HG03521 (cell line): ENCODE data around the gene EEF1AKMT2.
A peak's percentile ranks its signal among the peaks of the same experiment; 100 is the strongest.
"Not testable (repeated sequence)": the region's sequence is repeated elsewhere in the genome, so short reads cannot be mapped to it uniquely, and the experiment has no call there.

Experiments used
- ATAC-seq: cut with Tn5 transposase; IDR thresholded peaks from one replicate; pipeline ENCODE4 v1.9.1; 2021; ENCODE audit warnings: mild to moderate bottlenecking, moderate library complexity; ENCODE audit not compliant: unreplicated experiment

Gene EEF1AKMT2

GRCh38 chr10:124756156-124756903, 35.4 kb downstream of the EEF1AKMT2 start:
- ATAC-seq: no peak

- ATAC-seq: no peak
Measured at GRCh38 chr10:124755581-124755980, 36.1 kb downstream of the EEF1AKMT2 start.

GRCh38 chr10:124754227-124754626, 37.5 kb downstream of the EEF1AKMT2 start:
- no peak for ATAC-seq

GRCh38 chr10:124748953-124749645, 42.6 kb downstream of the EEF1AKMT2 start:
- no peak for ATAC-seq

- ATAC-seq: no peak
Measured at GRCh38 chr10:124748166-124748565, 43.5 kb downstream of the EEF1AKMT2 start.

GRCh38 chr10:124747745-124748144, 43.9 kb downstream of the EEF1AKMT2 start:
- no peak for ATAC-seq

- ATAC-seq: no peak
Measured at GRCh38 chr10:124746992-124747391, 44.7 kb downstream of the EEF1AKMT2 start.

- ATAC-seq: not testable (repeated sequence)
Measured at GRCh38 chr10:124746447-124746846, 45.2 kb downstream of the EEF1AKMT2 start.

GRCh38 chr10:124745673-124746072, 46.0 kb downstream of the EEF1AKMT2 start:
- no peak for ATAC-seq

GRCh38 chr10:124745252-124745651, 46.4 kb downstream of the EEF1AKMT2 start:
- no peak for ATAC-seq

GRCh38 chr10:124744102-124745050, 47.3 kb downstream of the EEF1AKMT2 start, which contains the start of gene FAM53B:
Gene FAM53B, minus strand, starts transcription at chr10:124744378. Its CDS starts 37,665 bp downstream, at chr10:124706713.
- peak; percentile 83 for ATAC-seq

- ATAC-seq: peak; percentile 30
Measured at GRCh38 chr10:124743191-124744101, 48.2 kb downstream of the EEF1AKMT2 start.

- ATAC-seq: no peak
Measured at GRCh38 chr10:124742413-124743190, 49.1 kb downstream of the EEF1AKMT2 start.

- no peak for ATAC-seq
Measured at GRCh38 chr10:124741922-124742412, 49.7 kb downstream of the EEF1AKMT2 start.

- ATAC-seq: no peak
Measured at GRCh38 chr10:124741281-124741921, 50.3 kb downstream of the EEF1AKMT2 start.

- ATAC-seq: no peak
Measured at GRCh38 chr10:124740369-124741280, 51.1 kb downstream of the EEF1AKMT2 start.

GRCh38 chr10:124739986-124740368, 51.7 kb downstream of the EEF1AKMT2 start:
- no peak for ATAC-seq
